Gastroesophageal sphincter (tissue), 3 donors: ENCODE results near the gene TFEB.

ENCODE experiments used
- POLR2A ChIP-seq, 2 donors: fragments of 450-650 bp; IDR thresholded peaks; one replicate each; pipeline ENCODE4 v1.6.1; 2017; ENCODE audit warnings: antibody characterized with exemption in 2 of 2, mild to moderate bottlenecking in 2 of 2, moderate library complexity in 1 of 2
- TF ChIP-seq, protein P1 (sequence below), 4 experiments: fragments of 200-600 bp in 2 of 4; fragments of 450-650 bp in 2 of 4; sonication (generic) in 1 of 4; IDR thresholded peaks; one replicate each; pipeline ENCODE4 v1.5.1; 2017 to 2019; ENCODE audit warnings: antibody characterized with exemption in 4 of 4, mild to moderate bottlenecking in 2 of 4, moderate library complexity in 2 of 4

DNA sequence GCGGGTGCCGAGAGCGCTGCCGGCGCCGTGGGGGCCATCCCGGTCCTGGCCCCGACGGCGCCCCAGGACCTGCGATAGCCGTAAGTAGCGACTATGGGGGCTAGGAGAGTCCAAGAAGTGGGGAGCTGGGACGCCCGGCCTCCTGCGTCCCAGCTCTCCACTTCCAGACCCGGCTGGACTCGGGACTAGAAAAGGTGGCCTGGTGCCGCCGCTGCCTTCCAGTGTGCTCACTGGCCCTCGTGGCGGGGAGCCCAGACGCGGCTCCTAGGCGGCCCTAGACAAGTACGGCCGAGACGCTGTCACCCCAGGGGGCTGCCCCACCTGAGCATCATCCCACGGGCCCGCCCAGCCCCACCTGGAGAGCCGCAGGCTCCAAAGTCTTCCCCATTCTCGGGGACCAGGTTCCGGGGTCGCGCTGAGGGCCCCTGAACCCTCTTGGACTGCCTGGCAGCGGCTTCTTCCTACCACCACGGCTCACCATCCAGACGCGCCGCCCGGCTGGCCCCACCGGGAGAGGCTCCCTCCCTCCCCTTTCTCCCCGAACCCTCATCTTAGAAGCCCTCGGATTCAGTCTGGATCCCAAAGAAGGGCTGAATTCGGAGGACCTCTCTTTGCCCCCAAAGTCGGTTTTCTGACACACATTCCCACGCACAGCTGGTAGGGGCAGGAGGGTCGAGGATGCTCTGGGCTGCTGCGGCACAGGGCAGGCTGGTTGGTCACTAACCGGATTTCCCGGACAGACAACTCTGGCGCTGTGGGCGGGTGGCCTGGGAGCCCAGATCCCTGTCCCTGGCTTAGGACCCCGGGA is 98.0 kb downstream of the TFEB start:
- TF ChIP-seq, protein P1, sequence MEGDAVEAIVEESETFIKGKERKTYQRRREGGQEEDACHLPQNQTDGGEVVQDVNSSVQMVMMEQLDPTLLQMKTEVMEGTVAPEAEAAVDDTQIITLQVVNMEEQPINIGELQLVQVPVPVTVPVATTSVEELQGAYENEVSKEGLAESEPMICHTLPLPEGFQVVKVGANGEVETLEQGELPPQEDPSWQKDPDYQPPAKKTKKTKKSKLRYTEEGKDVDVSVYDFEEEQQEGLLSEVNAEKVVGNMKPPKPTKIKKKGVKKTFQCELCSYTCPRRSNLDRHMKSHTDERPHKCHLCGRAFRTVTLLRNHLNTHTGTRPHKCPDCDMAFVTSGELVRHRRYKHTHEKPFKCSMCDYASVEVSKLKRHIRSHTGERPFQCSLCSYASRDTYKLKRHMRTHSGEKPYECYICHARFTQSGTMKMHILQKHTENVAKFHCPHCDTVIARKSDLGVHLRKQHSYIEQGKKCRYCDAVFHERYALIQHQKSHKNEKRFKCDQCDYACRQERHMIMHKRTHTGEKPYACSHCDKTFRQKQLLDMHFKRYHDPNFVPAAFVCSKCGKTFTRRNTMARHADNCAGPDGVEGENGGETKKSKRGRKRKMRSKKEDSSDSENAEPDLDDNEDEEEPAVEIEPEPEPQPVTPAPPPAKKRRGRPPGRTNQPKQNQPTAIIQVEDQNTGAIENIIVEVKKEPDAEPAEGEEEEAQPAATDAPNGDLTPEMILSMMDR (IDR thresholded peaks at IDR 0.05): no peak
- TF ChIP-seq POLR2A (IDR thresholded peaks at IDR 0.05): no peak
